ENCODE data around the gene SFPQ.
"Not testable (repeated sequence)": the region's sequence is repeated elsewhere in the genome, so short reads cannot be mapped to it uniquely, and the experiment has no call there.

The SFPQ gene

GRCh38 chr1:35137590-35137989 lies 55.4 kb downstream of the SFPQ start:
- not testable (repeated sequence) for DNase-seq

GRCh38 chr1:35136780-35137179 lies 56.2 kb downstream of the SFPQ start:
- DNase-seq, result no peak

Data from stimulated activated CD4-positive, alpha-beta T cell treated with anti-CD3 and anti-CD28 coated beads, Interleukin-15, amount 100 ng/mL, for 24 hours (primary cell).